K562 (cell line): ENCODE results near the gene ELP1. TPM values are rescaled to one million over a fixed set of nuclear protein-coding genes. Genes with fewer than 3 reads are reported as not detected.

Experiments
- HNRNPLL ChIP-seq: fragments of 200-400 bp; formaldehyde crosslinking; IDR thresholded peaks from 2 replicates; pipeline ENCODE4 v1.6.1; 2017; ENCODE audit warnings: low read length, low read depth, mild to moderate bottlenecking; ENCODE audit not compliant: poor library complexity, severe bottlenecking
- KAT2B ChIP-seq: IDR thresholded peaks from one replicate; pipeline ENCODE4 v1.6.1; 2012; ENCODE audit warnings: low read depth, mild to moderate bottlenecking, control low read depth, inconsistent platforms, low read length, moderate library complexity
- KDM1A ChIP-seq, 2 experiments: fragments of 450-650 bp; IDR thresholded peaks; 2 replicates each; pipeline ENCODE4 v1.6.1; 2016; ENCODE audit warnings: mild to moderate bottlenecking in 2 of 2
- NBN ChIP-seq: fragments of 450-650 bp; IDR thresholded peaks from 2 replicates; pipeline ENCODE4 v1.6.1; 2016; ENCODE audit warnings: low read depth, mild to moderate bottlenecking
- RBM17 ChIP-seq: fragments of 200-400 bp; formaldehyde crosslinking; IDR thresholded peaks from 2 replicates; pipeline ENCODE4 v1.6.1; 2017; ENCODE audit warnings: low read depth, mild to moderate bottlenecking, low read length, borderline replicate concordance
- TEAD4 ChIP-seq, 2 experiments: sonication (generic) in 1 of 2; formaldehyde crosslinking in 1 of 2; IDR thresholded peaks; 2 replicates each; pipeline versions ENCODE4 v1.6.1 to v1.8.0; 2012 to 2022; ENCODE audit warnings: borderline replicate concordance in 1 of 2, inconsistent platforms in 1 of 2, low read length in 1 of 2, mild to moderate bottlenecking in 1 of 2, missing genetic modification reagents in 1 of 2
- ZNF707 ChIP-seq: fragments of 250-450 bp; sonication (Bioruptor Pico); conservative IDR thresholded peaks from 2 replicates; pipeline ENCODE4 v1.8.0; 2022; ENCODE audit warnings: inconsistent platforms, mild to moderate bottlenecking, moderate library complexity
- polyA plus RNA-seq, 8 experiments: library from polyadenylated mRNA; depleted of rRNA in 4 of 8; stranded (reverse) in 5 of 8; unstranded in 3 of 8; fragments of >200 nt; fragmentation: Nextera tagmentation in 2 of 8; fragmentation: Illumina TruSeq in 1 of 8; extraction: Ambion mirVana in 2 of 8; extraction: Trizol in 1 of 8; gene quantifications; 2 replicates each; pipeline versions ENCODE4 v1.2.1 to v1.2.3, GENCODE V29; 2011 to 2014; ENCODE audit warnings: inconsistent platforms in 1 of 8, missing spikeins in 1 of 8
- total RNA-seq, 7 experiments: library from RNA; depleted of rRNA in 6 of 7; stranded (reverse); fragments of >200 nt in 6 of 7; fragmentation: Illumina TruSeq in 2 of 7; extraction: Trizol in 2 of 7; gene quantifications; 2 replicates each; pipeline versions ENCODE4 v1.2.1 to v1.2.3, GENCODE V29; 2011 to 2021; ENCODE audit warnings: low replicate concordance in 1 of 7
- TF ChIP-seq, protein P1 (sequence below): sonication (generic); formaldehyde crosslinking; IDR thresholded peaks from 2 replicates; pipeline ENCODE4 v1.8.1; 2023; ENCODE audit warnings: mild to moderate bottlenecking, missing genetic modification reagents
- TF ChIP-seq, protein P2 (sequence below): sonication (generic); formaldehyde crosslinking; IDR thresholded peaks from 2 replicates; pipeline ENCODE4 v1.8.0; 2022; ENCODE audit warnings: mild to moderate bottlenecking, missing genetic modification reagents
- TF ChIP-seq, protein P3 (sequence below): sonication (generic); IDR thresholded peaks from 2 replicates; pipeline ENCODE4 v1.6.1; 2016
- TF ChIP-seq, protein P4 (sequence below): IDR thresholded peaks from 3 replicates; pipeline ENCODE4 v1.6.1; 2011; ENCODE audit warnings: borderline replicate concordance, mild to moderate bottlenecking; ENCODE audit not compliant: insufficient read length, insufficient read depth
- TF ChIP-seq, protein P5 (sequence below): fragments of 250-450 bp; sonication (Bioruptor Pico); IDR thresholded peaks from 2 replicates; pipeline ENCODE4 v1.4.0; 2020
- TF ChIP-seq, protein P6 (sequence below), 2 experiments: IDR thresholded peaks; 2 replicates each; pipeline ENCODE4 v1.6.1; 2012; ENCODE audit warnings: improper control_type of control experiment in 2 of 2, low read depth in 2 of 2, low read length in 2 of 2, borderline replicate concordance in 1 of 2

The ELP1 gene
- total and polyA plus RNA-seq, 9 of the 15 experiments (the other 6 are each of a cell fraction or from before 2014, with no cell fraction given): 17.0 to 48.6 (median 39.7) TPM

DNA sequence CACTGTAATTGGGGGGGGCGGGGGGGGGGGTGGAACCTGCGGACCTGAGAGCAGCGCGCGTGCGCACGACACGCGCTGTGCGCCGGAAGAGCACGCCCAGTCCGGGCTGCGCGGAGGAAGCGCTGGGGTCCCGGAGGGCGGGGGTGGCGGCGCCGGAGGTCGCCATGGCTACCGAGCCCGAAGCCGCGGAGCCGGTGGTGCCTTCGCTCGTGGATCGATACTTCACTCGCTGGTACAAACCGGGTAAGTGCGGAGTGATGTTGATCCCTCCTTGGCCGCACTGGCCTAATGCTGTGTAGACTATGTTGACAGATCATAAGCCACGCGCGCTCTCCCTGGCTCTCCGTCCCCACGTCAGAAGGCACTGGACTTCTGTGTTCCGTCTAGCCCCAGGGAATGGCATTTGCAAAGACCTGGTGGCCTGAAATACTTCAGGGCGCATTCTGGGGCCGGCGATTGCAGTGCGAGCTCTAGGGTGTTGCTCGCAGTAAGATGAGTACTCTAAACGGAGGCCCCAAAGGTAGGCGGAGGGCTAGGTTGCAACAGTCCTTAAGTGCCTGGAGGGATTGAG, 484 bp upstream of the ELP1 start, which contains the start of gene ABITRAM (continued):
- TF ChIP-seq, protein P1, sequence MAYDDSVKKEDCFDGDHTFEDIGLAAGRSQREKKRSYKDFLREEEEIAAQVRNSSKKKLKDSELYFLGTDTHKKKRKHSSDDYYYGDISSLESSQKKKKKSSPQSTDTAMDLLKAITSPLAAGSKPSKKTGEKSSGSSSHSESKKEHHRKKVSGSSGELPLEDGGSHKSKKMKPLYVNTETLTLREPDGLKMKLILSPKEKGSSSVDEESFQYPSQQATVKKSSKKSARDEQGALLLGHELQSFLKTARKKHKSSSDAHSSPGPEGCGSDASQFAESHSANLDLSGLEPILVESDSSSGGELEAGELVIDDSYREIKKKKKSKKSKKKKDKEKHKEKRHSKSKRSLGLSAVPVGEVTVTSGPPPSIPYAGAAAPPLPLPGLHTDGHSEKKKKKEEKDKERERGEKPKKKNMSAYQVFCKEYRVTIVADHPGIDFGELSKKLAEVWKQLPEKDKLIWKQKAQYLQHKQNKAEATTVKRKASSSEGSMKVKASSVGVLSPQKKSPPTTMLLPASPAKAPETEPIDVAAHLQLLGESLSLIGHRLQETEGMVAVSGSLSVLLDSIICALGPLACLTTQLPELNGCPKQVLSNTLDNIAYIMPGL (CRISPR knock-in tag): no peak
- TF ChIP-seq NBN: no peak
- TF ChIP-seq, protein P2, sequence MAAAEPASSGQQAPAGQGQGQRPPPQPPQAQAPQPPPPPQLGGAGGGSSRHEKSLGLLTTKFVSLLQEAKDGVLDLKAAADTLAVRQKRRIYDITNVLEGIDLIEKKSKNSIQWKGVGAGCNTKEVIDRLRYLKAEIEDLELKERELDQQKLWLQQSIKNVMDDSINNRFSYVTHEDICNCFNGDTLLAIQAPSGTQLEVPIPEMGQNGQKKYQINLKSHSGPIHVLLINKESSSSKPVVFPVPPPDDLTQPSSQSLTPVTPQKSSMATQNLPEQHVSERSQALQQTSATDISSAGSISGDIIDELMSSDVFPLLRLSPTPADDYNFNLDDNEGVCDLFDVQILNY (CRISPR knock-in tag): no peak
- no peak for TF ChIP-seq KDM1A (IDR thresholded peaks at IDR 0.05)
- no peak for TF ChIP-seq TEAD4 (IDR thresholded peaks at IDR 0.05; ENCODE audit: low read length)
- TF ChIP-seq TEAD4 (CRISPR knock-in tag; IDR thresholded peaks at IDR 0.05; ENCODE audit: borderline replicate concordance): no peak
- TF ChIP-seq, protein P3, sequence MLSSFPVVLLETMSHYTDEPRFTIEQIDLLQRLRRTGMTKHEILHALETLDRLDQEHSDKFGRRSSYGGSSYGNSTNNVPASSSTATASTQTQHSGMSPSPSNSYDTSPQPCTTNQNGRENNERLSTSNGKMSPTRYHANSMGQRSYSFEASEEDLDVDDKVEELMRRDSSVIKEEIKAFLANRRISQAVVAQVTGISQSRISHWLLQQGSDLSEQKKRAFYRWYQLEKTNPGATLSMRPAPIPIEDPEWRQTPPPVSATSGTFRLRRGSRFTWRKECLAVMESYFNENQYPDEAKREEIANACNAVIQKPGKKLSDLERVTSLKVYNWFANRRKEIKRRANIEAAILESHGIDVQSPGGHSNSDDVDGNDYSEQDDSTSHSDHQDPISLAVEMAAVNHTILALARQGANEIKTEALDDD: no peak
- TF ChIP-seq, protein P4, sequence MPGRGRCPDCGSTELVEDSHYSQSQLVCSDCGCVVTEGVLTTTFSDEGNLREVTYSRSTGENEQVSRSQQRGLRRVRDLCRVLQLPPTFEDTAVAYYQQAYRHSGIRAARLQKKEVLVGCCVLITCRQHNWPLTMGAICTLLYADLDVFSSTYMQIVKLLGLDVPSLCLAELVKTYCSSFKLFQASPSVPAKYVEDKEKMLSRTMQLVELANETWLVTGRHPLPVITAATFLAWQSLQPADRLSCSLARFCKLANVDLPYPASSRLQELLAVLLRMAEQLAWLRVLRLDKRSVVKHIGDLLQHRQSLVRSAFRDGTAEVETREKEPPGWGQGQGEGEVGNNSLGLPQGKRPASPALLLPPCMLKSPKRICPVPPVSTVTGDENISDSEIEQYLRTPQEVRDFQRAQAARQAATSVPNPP: no peak
- TF ChIP-seq, protein P5, sequence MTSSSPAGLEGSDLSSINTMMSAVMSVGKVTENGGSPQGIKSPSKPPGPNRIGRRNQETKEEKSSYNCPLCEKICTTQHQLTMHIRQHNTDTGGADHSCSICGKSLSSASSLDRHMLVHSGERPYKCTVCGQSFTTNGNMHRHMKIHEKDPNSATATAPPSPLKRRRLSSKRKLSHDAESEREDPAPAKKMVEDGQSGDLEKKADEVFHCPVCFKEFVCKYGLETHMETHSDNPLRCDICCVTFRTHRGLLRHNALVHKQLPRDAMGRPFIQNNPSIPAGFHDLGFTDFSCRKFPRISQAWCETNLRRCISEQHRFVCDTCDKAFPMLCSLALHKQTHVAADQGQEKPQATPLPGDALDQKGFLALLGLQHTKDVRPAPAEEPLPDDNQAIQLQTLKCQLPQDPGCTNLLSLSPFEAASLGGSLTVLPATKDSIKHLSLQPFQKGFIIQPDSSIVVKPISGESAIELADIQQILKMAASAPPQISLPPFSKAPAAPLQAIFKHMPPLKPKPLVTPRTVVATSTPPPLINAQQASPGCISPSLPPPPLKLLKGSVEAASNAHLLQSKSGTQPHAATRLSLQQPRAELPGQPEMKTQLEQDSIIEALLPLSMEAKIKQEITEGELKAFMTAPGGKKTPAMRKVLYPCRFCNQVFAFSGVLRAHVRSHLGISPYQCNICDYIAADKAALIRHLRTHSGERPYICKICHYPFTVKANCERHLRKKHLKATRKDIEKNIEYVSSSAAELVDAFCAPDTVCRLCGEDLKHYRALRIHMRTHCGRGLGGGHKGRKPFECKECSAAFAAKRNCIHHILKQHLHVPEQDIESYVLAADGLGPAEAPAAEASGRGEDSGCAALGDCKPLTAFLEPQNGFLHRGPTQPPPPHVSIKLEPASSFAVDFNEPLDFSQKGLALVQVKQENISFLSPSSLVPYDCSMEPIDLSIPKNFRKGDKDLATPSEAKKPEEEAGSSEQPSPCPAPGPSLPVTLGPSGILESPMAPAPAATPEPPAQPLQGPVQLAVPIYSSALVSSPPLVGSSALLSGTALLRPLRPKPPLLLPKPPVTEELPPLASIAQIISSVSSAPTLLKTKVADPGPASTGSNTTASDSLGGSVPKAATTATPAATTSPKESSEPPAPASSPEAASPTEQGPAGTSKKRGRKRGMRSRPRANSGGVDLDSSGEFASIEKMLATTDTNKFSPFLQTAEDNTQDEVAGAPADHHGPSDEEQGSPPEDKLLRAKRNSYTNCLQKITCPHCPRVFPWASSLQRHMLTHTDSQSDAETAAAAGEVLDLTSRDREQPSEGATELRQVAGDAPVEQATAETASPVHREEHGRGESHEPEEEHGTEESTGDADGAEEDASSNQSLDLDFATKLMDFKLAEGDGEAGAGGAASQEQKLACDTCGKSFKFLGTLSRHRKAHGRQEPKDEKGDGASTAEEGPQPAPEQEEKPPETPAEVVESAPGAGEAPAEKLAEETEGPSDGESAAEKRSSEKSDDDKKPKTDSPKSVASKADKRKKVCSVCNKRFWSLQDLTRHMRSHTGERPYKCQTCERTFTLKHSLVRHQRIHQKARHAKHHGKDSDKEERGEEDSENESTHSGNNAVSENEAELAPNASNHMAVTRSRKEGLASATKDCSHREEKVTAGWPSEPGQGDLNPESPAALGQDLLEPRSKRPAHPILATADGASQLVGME (CRISPR knock-in tag): 0 out of 2 replicates have a peak, but pooled peaks have one; percentile 55
- TF ChIP-seq, protein P6, sequence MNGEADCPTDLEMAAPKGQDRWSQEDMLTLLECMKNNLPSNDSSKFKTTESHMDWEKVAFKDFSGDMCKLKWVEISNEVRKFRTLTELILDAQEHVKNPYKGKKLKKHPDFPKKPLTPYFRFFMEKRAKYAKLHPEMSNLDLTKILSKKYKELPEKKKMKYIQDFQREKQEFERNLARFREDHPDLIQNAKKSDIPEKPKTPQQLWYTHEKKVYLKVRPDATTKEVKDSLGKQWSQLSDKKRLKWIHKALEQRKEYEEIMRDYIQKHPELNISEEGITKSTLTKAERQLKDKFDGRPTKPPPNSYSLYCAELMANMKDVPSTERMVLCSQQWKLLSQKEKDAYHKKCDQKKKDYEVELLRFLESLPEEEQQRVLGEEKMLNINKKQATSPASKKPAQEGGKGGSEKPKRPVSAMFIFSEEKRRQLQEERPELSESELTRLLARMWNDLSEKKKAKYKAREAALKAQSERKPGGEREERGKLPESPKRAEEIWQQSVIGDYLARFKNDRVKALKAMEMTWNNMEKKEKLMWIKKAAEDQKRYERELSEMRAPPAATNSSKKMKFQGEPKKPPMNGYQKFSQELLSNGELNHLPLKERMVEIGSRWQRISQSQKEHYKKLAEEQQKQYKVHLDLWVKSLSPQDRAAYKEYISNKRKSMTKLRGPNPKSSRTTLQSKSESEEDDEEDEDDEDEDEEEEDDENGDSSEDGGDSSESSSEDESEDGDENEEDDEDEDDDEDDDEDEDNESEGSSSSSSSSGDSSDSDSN (IDR thresholded peaks at IDR 0.05; ENCODE audit: borderline replicate concordance in 1 of 2, low read depth in 2 of 2, low read length in 2 of 2): no peak
- TF ChIP-seq KAT2B: no peak
- no peak for TF ChIP-seq ZNF707 (CRISPR knock-in tag)
- TF ChIP-seq RBM17: no peak
- TF ChIP-seq HNRNPLL: peak; percentile 90
